Activated CD8-positive, alpha-beta T cell treated with anti-CD3 and anti-CD28 coated beads for 36 hours (primary cell): ENCODE data around the gene FRY. TPM values are rescaled to one million over a fixed set of nuclear protein-coding genes. Genes with fewer than 3 reads are reported as not detected.

Experiments used
- ATAC-seq: fragments of 200-7000 bp; cut with Tn5 transposase; one replicate; pipeline ENCODE4 v1.10.0; 2021; ENCODE audit warnings: mild to moderate bottlenecking, moderate library complexity
- CTCF ChIA-PET: fragments of 350-600 bp; sonication (Branson Sonifier 250); formaldehyde crosslinking; loops from one replicate; lab custom pipeline; 2021; ENCODE audit warnings: antibody characterized with exemption; lab: Charles Lee
- POLR2A ChIA-PET: fragments of 350-600 bp; sonication (Branson Sonifier 250); formaldehyde crosslinking; loops from one replicate; lab custom pipeline; 2021; ENCODE audit warnings: antibody characterized with exemption; lab: Charles Lee
- DNase-seq: peaks from one replicate; pipeline ENCODE4 v3.0.0-alpha.2; 2020
- H3K27ac Mint-ChIP-seq: one replicate; pipeline ENCODE4 v1.8.0; 2021; ENCODE audit warnings: mild to moderate bottlenecking, mixed read lengths
- H3K27me3 Mint-ChIP-seq: one replicate; pipeline ENCODE4 v1.8.0; 2021; ENCODE audit warnings: mixed read lengths
- H3K36me3 Mint-ChIP-seq: one replicate; pipeline ENCODE4 v1.8.0; 2021; ENCODE audit warnings: low read depth, mixed read lengths
- H3K4me1 Mint-ChIP-seq: one replicate; pipeline ENCODE4 v1.8.0; 2021; ENCODE audit warnings: low read depth, mixed read lengths
- H3K4me3 Mint-ChIP-seq: one replicate; pipeline ENCODE4 v1.8.0; 2021; ENCODE audit warnings: mild to moderate bottlenecking, moderate library complexity, mixed read lengths
- H3K9me3 Mint-ChIP-seq: one replicate; pipeline ENCODE4 v1.8.0; 2021; ENCODE audit warnings: mixed read lengths
- intact Hi-C: fragments of 100-400 bp; cut with micrococcal nuclease; formaldehyde crosslinking; loops from one replicate; pipeline ENCODE4 v1.10.0; 2022
- total RNA-seq, 2 experiments: library from RNA; stranded (reverse); gene quantifications; one replicate each; pipeline ENCODE4 v1.2.3, GENCODE V29; 2021
- TF ChIP-seq, protein P1 (sequence below): fragments of 200-600 bp; IDR thresholded peaks from one replicate; pipeline ENCODE4 v1.8.0; 2022; ENCODE audit warnings: antibody characterized with exemption, mild to moderate bottlenecking

FRY gene
- total RNA-seq, 2 experiments from 2014 or later: 0.58 to 0.68 TPM

DNA sequence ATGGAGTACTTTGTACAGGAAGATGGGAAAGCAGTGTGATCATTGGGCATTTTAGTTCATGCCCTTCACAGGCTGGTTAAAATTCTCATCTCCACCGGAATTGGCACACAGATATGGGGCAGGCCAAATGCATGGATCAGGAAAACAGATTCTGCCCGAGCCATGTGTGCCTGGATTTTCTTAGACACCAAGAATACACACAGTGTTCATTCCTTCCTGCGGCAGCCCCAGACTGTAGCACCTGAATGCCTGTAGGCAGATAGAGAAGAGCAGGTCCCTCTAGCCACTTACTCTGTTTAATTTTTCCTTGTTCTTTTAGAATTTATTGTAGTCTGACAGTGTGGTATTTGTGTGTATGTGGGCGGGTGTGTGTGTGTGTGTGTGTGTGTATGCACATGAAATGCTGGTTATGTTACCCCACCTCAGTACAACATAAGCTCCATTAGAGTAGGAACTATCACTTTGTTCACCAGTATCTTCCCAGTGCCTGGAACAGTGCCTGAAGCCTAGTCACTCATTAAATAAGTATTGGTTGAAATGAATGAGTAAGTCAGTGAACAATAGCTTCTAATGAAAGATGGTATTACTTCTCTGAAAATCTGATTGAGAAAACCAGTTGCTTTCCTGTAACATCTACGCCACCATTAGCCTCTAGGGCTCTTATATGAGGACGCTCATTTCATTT is 41.7 kb downstream of the FRY start:
- POLR2A ChIA-PET: no interaction called here
- DNase-seq (no peak), ATAC-seq (no peak)
- Mint-ChIP-seq H3K9me3 (peaks cover 3% of the 10 kb centered on the region), H3K4me1 (no peaks in the 10 kb centered on the region), H3K27ac (no peak overlapping the region), H3K36me3 (no peaks in the 10 kb centered on the region), H3K27me3 (no peaks in the 10 kb centered on the region), H3K4me3 (no peak overlapping the region)
- TF ChIP-seq, protein P1, sequence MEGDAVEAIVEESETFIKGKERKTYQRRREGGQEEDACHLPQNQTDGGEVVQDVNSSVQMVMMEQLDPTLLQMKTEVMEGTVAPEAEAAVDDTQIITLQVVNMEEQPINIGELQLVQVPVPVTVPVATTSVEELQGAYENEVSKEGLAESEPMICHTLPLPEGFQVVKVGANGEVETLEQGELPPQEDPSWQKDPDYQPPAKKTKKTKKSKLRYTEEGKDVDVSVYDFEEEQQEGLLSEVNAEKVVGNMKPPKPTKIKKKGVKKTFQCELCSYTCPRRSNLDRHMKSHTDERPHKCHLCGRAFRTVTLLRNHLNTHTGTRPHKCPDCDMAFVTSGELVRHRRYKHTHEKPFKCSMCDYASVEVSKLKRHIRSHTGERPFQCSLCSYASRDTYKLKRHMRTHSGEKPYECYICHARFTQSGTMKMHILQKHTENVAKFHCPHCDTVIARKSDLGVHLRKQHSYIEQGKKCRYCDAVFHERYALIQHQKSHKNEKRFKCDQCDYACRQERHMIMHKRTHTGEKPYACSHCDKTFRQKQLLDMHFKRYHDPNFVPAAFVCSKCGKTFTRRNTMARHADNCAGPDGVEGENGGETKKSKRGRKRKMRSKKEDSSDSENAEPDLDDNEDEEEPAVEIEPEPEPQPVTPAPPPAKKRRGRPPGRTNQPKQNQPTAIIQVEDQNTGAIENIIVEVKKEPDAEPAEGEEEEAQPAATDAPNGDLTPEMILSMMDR: no peak
- intact Hi-C loops: no loop called here
- CTCF ChIA-PET: no interaction called here

DNA sequence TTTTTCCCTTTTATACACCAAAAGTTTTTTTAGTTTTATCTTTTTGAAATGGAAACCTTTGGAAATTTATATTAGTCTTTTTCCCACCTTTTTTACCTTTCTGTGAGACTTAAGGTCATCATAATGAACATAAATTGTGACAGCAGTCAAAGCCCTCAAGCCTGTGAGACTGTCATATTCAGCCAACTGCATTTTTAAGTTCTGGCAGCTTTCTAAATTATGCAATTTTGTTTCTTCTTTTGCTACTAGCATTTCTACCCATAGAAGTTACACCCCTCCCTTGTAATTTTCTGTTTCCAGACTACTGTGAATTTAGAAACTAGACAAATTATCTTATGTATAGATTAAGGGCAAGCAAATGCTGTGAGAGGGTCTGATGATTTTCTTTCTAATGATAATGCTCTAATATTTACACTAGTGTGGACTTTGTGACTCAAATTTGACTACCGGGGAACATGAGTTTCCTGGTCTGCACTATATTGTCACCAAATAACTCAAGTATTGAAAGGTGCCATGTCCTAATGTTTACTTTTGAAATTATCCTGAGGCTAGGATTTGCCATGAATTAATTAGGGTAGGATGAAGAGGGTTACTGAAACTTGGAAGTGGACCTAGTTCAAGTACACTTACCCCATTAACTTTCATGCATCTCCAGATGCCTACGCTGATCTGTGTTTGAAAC is 43.7 kb downstream of the FRY start:
- DNase-seq: no peak
- CTCF ChIA-PET: no interaction called here
- TF ChIP-seq, protein P1: no peak
- POLR2A ChIA-PET: no interaction called here
- Mint-ChIP-seq H3K36me3 (no peaks in the 10 kb centered on the region), H3K4me3 (no peak overlapping the region), H3K27ac (no peak overlapping the region), H3K9me3 (peaks cover under 1% of the 10 kb centered on the region), H3K4me1 (no peaks in the 10 kb centered on the region), H3K27me3 (no peaks in the 10 kb centered on the region)
- intact Hi-C loops: no loop called here
- no peak for ATAC-seq

DNA sequence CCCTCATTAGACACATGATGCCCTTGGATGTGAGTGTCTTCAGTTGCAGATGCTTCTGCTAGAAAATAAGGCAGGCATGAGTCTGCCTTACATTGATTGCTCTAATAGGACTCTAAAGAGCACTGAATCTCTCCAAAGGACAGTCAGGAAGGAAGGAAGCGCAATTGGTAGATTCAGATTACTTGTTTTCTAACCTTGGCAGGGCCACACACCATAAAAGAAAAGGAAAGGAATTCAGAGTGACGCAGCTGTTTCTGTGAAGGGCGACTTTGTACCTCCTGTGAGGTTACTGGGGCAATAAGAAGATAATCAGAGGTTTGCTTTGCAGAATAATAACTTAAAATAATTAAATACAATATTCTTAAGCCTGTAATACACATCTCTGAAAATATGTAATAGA is 48.0 kb downstream of the FRY start:
- Mint-ChIP-seq H3K27ac (no peak overlapping the region), H3K4me1 (no peaks in the 10 kb centered on the region), H3K4me3 (no peak overlapping the region), H3K36me3 (no peaks in the 10 kb centered on the region), H3K9me3 (no peaks in the 10 kb centered on the region), H3K27me3 (no peaks in the 10 kb centered on the region)
- intact Hi-C loops: no loop called here
- TF ChIP-seq, protein P1: no peak
- ChIA-PET CTCF (no interaction called here), POLR2A (no interaction called here)
- DNase-seq (no peak), ATAC-seq (no peak)

DNA sequence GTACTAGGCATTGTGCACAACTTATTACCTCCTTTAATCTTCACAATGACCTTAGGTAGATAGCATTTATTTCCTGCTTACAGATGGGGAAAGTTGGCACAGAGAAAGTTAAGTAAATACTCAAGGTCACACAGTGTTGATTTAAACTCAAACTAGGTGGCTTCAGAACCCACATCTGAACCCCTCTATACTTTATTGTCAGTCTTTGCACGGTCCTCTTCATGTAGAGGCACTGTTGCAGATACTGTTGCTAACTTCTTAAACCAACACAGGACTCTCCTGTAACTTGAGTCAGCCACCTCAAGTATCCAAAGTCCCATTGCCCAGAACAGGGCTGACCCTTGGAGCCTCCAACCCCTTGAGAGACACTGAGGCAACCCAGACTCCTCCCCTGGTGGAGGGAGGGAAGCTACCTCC is 48.8 kb downstream of the FRY start:
- no peak for ATAC-seq
- H3K9me3 Mint-ChIP-seq: no peaks in the 10 kb centered on the region
- CTCF ChIA-PET: no interaction called here

More for the DNA sequence above, 48.8 kb downstream of the FRY start:
- TF ChIP-seq, protein P1: no peak
- no peaks in the 10 kb centered on the region for H3K36me3 Mint-ChIP-seq
- H3K27ac Mint-ChIP-seq: no peak overlapping the region
- H3K4me3 Mint-ChIP-seq: no peak overlapping the region
- POLR2A ChIA-PET: interaction anchor here (0.6 kb wide), 1 partner anchor 125 kb away, joined by 3 read pairs; no protein-coding TSS in a partner anchor
- H3K4me1 Mint-ChIP-seq: no peaks in the 10 kb centered on the region
- DNase-seq: no peak
- intact Hi-C loops: no loop called here
- H3K27me3 Mint-ChIP-seq: no peaks in the 10 kb centered on the region
